Astrocyte of the cerebellum (primary cell): ENCODE measurements around the gene SMAGP.

ENCODE experiments used
- DNase-seq: peaks from one replicate; pipeline ENCODE4 v3.0.0-alpha.2; 2011; ENCODE audit warnings: low read depth
- H3K4me3 ChIP-seq: 2 replicates; pipeline ENCODE4 v1.5.1; 2011; ENCODE audit warnings: mild to moderate bottlenecking, low read depth, low read length, moderate library complexity
- CTCF ChIP-seq: IDR thresholded peaks from 2 replicates; pipeline ENCODE4 v1.5.1; 2012; ENCODE audit warnings: low read length, low read depth, moderate library complexity, mild to moderate bottlenecking; ENCODE audit errors: missing control alignments
- in situ Hi-C: cut with HindIII; loops from 2 replicates; pipeline ENCODE4 v1.10.0; 2017; ENCODE audit warnings: low sequenced_read_pairs

SMAGP gene

DNA sequence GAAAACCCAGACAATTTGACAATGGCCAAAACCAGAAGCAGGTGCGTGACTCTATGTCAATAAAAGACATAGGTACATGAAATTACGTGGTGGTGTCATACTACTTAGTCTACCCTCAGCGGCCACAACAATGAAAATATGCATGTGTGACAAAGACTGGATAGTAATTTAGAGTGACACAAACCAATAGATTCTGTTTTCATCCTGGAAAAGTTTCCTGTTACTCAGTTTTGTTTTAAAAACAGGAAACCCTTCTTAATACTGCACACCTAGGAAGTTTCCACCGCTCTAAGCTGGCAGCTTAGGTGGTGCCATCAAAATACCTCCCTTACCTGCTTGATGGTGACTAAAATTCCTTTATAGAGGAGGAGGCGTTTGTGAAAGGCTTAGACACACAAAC is 67.5 kb downstream of the SMAGP start:
- DNase-seq: no peak
- H3K4me3 ChIP-seq: no peak overlapping the region
- TF ChIP-seq CTCF: no peak
- in situ Hi-C loops: no loop called here

DNA sequence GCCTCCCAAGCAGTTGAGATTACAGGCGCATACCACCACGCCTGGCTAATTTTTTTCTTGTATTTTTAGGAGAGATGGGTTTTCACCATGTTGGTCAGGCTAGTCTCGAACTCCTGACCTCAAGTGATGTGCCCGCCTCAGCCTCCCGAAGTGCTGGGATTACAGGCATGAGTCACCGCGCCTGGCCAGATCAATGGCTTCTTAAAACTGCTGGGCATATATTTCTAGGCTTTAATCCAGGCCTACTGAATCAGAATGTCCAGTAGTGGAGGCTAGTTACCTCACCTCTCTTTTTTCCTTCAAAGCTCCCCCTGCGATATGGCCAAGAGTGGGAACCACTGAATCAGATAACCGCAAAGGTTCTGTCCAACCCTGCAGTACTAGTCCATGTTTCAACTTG is 69.4 kb downstream of the SMAGP start:
- H3K4me3 ChIP-seq: no peak overlapping the region
- no peak for TF ChIP-seq CTCF
- no peak for DNase-seq
- in situ Hi-C loops: no loop called here

DNA sequence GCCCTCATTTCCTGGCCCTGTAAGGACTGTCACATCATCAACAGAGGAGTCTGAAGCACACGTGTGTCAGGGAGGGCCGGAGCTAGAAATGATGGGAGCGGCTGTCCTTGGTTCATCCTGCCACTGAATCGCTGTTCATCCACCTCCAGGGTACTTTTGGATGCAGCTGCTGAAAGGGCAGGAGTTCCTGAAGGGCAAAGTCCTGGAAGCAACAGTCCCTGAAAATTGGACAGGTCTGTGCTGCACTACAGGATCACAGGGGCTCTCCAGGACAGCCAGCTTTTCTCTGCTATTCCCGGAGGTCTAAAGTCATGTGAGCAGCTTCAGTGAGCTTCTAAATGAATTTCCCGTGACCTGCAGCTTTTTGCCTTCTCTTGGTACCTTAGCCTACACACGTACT is 70.1 kb downstream of the SMAGP start:
- no peak for TF ChIP-seq CTCF
- in situ Hi-C loops: no loop called here
- H3K4me3 ChIP-seq: no peak overlapping the region
- DNase-seq: no peak

DNA sequence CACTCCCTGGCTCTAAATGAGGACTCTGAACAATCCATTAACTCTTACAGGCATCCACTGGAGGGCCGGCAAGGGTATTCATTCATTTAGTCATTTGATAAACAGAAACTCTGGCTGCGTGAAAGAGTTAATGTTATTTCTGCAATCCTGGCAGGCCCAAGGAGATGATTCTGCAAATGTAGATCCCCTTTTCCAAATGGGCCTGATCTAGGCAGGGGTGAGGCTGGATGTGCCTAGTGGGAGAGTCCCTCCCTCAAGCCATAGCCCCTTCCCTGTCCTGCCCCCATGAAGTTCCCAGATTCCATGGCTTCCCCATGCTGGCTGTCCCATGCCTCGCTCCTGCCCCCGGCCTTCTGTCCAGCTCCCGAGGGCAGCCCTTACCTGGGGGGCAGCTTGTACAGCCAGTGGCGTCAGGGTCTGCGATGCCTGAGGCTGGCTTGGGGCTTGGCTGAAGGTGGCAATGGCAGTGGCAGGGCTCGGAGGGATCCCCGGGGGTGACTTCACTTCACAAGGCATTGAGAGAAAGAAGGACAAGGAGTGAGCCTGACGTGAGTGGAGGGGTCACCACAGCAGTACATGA is 70.8 kb downstream of the SMAGP start:
- DNase-seq: no peak
- H3K4me3 ChIP-seq: no peak overlapping the region
- TF ChIP-seq CTCF: no peak
- in situ Hi-C loops: no loop called here

DNA sequence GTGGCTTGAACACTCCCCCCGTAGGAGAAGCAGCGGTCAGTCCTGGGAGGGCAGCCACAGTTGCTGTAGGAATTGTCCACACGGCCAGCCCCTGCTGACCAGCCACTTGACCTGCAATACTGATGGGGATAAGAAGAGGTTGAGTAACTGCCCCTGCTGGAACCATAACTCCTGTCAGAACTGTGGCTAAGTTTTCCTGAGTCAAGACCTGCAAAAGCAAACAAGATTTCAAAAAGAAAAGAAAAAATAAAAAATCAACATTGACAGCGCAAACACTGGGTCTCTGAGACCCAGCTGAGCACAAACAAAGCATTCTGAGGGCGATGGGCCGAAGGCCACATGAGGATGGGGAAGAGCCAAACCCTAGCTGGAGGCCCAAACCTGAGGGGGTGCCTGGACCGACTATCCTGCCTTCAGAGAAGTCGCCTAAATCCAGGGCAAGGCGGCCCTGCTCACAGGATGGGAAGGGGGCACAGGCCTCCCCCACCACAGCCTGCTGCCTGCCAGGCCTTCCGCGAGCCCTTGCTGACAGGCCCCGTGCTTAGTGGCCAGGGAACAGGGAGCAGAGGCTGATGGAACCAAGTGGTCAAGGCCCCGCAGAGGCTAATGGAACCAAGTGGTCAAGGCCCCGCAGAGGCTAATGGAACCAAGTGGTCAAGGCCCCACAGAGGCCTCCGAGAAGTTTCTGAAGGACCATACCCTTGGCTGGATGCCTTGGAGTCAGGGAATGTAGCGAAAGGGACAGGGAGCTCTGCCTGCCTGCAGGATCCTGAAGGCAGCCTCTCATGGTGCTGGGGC is 71.4 kb downstream of the SMAGP start:
- H3K4me3 ChIP-seq: no peak overlapping the region
- TF ChIP-seq CTCF: no peak
- in situ Hi-C loops: no loop called here
- no peak for DNase-seq

DNA sequence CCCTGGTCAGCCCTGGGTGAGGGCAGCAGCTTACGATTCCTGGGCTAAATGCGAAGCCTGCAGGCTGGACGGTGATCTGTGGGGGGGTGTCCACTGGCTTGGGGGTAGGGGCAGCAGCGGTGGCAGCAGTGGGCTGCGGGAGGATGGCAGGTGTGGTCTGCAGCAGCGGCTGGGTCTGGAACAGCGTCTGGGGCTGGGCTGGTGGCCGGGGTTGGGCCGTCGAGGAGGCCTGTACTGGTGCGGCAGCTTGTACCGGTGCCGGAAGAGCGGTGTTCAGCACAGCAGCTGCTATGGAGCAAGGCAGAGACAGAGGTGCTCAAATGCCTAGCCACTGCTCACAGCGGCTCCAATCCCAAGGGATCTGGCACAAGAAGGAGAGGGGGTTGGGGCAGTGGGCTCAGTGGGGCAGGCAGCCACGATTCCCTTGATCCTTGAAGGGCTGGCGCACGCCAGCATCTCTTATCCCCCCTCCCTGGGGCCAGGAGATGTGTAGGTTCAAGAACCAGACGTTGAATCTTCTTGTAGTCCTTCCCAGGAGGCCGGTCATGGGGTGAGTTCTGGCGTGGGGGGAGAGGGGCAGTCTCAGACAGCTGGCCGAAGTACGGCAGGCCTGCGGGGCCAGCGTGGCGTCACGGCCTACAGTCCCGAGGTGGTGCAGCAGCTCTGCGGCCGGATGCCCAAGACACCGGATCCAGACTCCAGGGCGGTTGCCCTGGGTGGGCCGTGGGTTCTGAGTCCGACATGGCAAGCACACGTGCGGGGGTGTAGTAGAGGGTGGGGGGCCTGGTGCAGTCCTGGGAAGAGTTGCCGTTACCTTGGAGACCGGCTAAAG is 72.3 kb downstream of the SMAGP start:
- no peak for TF ChIP-seq CTCF

More for the DNA sequence above, 72.3 kb downstream of the SMAGP start:
- no peak for DNase-seq
- no peak overlapping the region for H3K4me3 ChIP-seq
- in situ Hi-C loops: no loop called here
